B cell (primary cell): ENCODE data around the gene TMEM115. TPM values are rescaled to one million over a fixed set of nuclear protein-coding genes. Genes with fewer than 3 reads are reported as not detected.

ENCODE experiments used
- ATAC-seq: fragments of 200-7000 bp; cut with Tn5 transposase; one replicate; pipeline ENCODE4 v1.10.0; 2021; ENCODE audit warnings: low read depth, mild to moderate bottlenecking, moderate number of reproducible peaks, moderate library complexity
- CTCF ChIA-PET: fragments of 350-600 bp; sonication (Branson Sonifier 250); formaldehyde crosslinking; loops from one replicate; lab custom pipeline; 2021; ENCODE audit warnings: antibody characterized with exemption, inconsistent platforms; lab: Charles Lee
- POLR2A ChIA-PET: fragments of 350-600 bp; sonication (Branson Sonifier 250); formaldehyde crosslinking; loops from one replicate; lab custom pipeline; 2021; ENCODE audit warnings: antibody characterized with exemption; lab: Charles Lee
- DNase-seq: peaks from one replicate; pipeline ENCODE4 v3.0.0; 2013
- H2AFZ ChIP-seq: 2 replicates; pipeline ENCODE4 v1.6.1; 2012; ENCODE audit warnings: mild to moderate bottlenecking, low read depth, low read length; ENCODE audit not compliant: insufficient read depth, poor library complexity, severe bottlenecking
- H3K27ac ChIP-seq, 2 donors: 1 replicate in 1 of 2; 2 replicates in 1 of 2; pipeline ENCODE4 v1.5.1; 2012 to 2013; ENCODE audit warnings: low read length in 2 of 2, mild to moderate bottlenecking in 2 of 2, moderate library complexity in 1 of 2
- H3K27me3 ChIP-seq, 4 experiments: fragments of 200-600 bp in 1 of 4; sonication (generic) in 1 of 4; replicated peaks in 1 of 4; 1 replicate in 2 of 4; 2 replicates in 2 of 4; pipeline versions ENCODE4 v1.6.1 to v1.7.0; 2013 to 2016; ENCODE audit warnings: low read length in 3 of 4, mild to moderate bottlenecking in 2 of 4, mixed read lengths in 1 of 4, moderate library complexity in 1 of 4; ENCODE audit not compliant: insufficient read depth in 4 of 4, control insufficient read depth in 3 of 4; ENCODE audit errors: control extremely low read depth in 1 of 4
- H3K36me3 ChIP-seq, 2 experiments: replicated peaks in 1 of 2; 1 replicate in 1 of 2; 2 replicates in 1 of 2; pipeline versions ENCODE4 v1.6.1 to v1.7.1; 2013; ENCODE audit warnings: low read length in 1 of 2; ENCODE audit not compliant: insufficient read depth in 2 of 2, control insufficient read depth in 1 of 2; ENCODE audit errors: control extremely low read depth in 1 of 2, extremely low read depth in 1 of 2
- H3K4me1 ChIP-seq, 2 donors: fragments of 200-600 bp in 1 of 2; sonication (generic) in 1 of 2; 1 replicate in 1 of 2; 2 replicates in 1 of 2; pipeline versions ENCODE4 v1.5.1 to v1.6.1; 2013 to 2017; ENCODE audit warnings: low read length in 2 of 2; ENCODE audit not compliant: control insufficient read depth in 2 of 2, insufficient read depth in 2 of 2
- H3K4me2 ChIP-seq: replicated peaks from 2 replicates; pipeline ENCODE3; 2012; ENCODE audit warnings: mild to moderate bottlenecking, low read depth, low read length; ENCODE audit not compliant: poor library complexity, severe bottlenecking
- H3K4me3 ChIP-seq, 5 experiments: fragments of 200-600 bp in 1 of 5; sonication (generic) in 1 of 5; 1 replicate in 3 of 5; 2 replicates in 2 of 5; pipeline versions ENCODE4 v1.5.1 to v1.7.0; 2011 to 2016; ENCODE audit warnings: low read length in 4 of 5, mild to moderate bottlenecking in 4 of 5, low read depth in 2 of 5, control low read depth in 1 of 5, moderate library complexity in 1 of 5; ENCODE audit not compliant: insufficient read depth in 1 of 5; ENCODE audit errors: control extremely low read depth in 1 of 5, extremely low read depth in 1 of 5
- H3K79me2 ChIP-seq: fragments of 200-600 bp; sonication (generic); one replicate; pipeline ENCODE4 v1.6.0; 2016; ENCODE audit warnings: low read length; ENCODE audit not compliant: control insufficient read depth, insufficient read depth
- H3K9ac ChIP-seq: fragments of 200-600 bp; sonication (generic); 2 replicates; pipeline ENCODE4 v1.6.1; 2017; ENCODE audit warnings: mild to moderate bottlenecking, low read length, moderate library complexity
- H3K9me3 ChIP-seq, 3 donors: one replicate each; pipeline versions ENCODE4 v1.6.1 to v1.7.1; 2013; ENCODE audit warnings: low read length in 2 of 3; ENCODE audit not compliant: control insufficient read depth in 2 of 3, insufficient read depth in 1 of 3; ENCODE audit errors: control extremely low read depth in 1 of 3
- H4K20me1 ChIP-seq: 2 replicates; pipeline ENCODE4 v1.6.0; 2012; ENCODE audit warnings: mild to moderate bottlenecking, low read length; ENCODE audit not compliant: insufficient read depth, control insufficient read depth, poor library complexity, severe bottlenecking
- H3K27ac Mint-ChIP-seq: one replicate; pipeline ENCODE4 v1.8.0; 2021; ENCODE audit warnings: mixed read lengths
- H3K27me3 Mint-ChIP-seq: one replicate; pipeline ENCODE4 v1.8.0; 2021; ENCODE audit warnings: mixed read lengths
- H3K4me1 Mint-ChIP-seq: one replicate; pipeline ENCODE4 v1.8.0; 2021; ENCODE audit warnings: mixed read lengths
- H3K4me3 Mint-ChIP-seq: one replicate; pipeline ENCODE4 v1.8.0; 2021; ENCODE audit warnings: mixed read lengths
- H3K9me3 Mint-ChIP-seq: one replicate; pipeline ENCODE4 v1.8.0; 2022; ENCODE audit warnings: mixed read lengths; ENCODE audit not compliant: insufficient read depth
- EZH2 ChIP-seq: IDR thresholded peaks from 2 replicates; pipeline ENCODE4 v1.6.1; 2012; ENCODE audit warnings: borderline replicate concordance, low read depth, mild to moderate bottlenecking, moderate library complexity, low read length; ENCODE audit not compliant: insufficient read depth, poor library complexity, severe bottlenecking
- WGBS: methylation state at CpG from one replicate; pipeline ENCODE4 v1.1.5; 2013; ENCODE audit warnings: missing lambda C conversion rate; ENCODE audit not compliant: insufficient coverage; 5-methylcytosine and 5-hydroxymethylcytosine counted together
- intact Hi-C: fragments of 100-400 bp; cut with micrococcal nuclease; formaldehyde crosslinking; loops from one replicate; pipeline ENCODE4 v1.10.0; 2022
- polyA plus RNA-seq: library from polyadenylated mRNA; depleted of rRNA; stranded (reverse); fragments of >200 nt; gene quantifications from 2 replicates; pipeline ENCODE4 v1.2.3, GENCODE V29; 2012
- total RNA-seq, 2 donors: library from RNA; stranded (reverse); fragments of 120-200 nt in 1 of 2; gene quantifications; 1 replicate in 1 of 2; 2 replicates in 1 of 2; pipeline versions ENCODE4 v1.2.3 to v1.2.4, GENCODE V29; 2013 to 2022
- TF ChIP-seq, protein P1 (sequence below): fragments of 200-600 bp; IDR thresholded peaks from one replicate; pipeline ENCODE4 v1.8.0; 2022; ENCODE audit warnings: antibody characterized with exemption, mild to moderate bottlenecking

Gene TMEM115
- total and polyA plus RNA-seq, 2 donors (not counting 1 experiment from before 2014, with no cell fraction given) = 19.8 to 27.2 TPM

DNA sequence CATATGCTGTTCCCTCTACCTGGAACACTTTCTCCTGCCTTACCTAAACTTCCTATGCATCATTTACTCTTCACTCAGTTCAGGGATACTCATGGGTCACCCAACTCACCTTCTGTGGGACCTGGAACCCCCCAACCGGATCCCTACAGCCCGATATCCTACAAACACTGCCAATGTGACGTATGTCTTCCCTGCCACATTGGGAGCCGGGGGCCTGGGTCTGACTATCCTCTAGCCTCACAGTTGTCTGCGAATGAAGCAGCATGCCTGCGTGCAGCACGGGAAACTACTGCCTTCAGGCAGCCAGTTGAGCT is 9.2 kb downstream of the TMEM115 start:
- Mint-ChIP-seq H3K4me1 (peaks cover 52% of the 10 kb centered on the region), H3K27ac (peak overlapping the region; percentile 100), H3K4me3 (peak overlapping the region; percentile 99), H3K27me3 (no peaks in the 10 kb centered on the region), H3K9me3 (no peaks in the 10 kb centered on the region)
- ATAC-seq (no peak), DNase-seq (no peak)
- peak overlapping the region; percentile 94 for H2AFZ ChIP-seq
- H4K20me1 ChIP-seq = peaks cover 57% of the 10 kb centered on the region
- TF ChIP-seq, protein P1, sequence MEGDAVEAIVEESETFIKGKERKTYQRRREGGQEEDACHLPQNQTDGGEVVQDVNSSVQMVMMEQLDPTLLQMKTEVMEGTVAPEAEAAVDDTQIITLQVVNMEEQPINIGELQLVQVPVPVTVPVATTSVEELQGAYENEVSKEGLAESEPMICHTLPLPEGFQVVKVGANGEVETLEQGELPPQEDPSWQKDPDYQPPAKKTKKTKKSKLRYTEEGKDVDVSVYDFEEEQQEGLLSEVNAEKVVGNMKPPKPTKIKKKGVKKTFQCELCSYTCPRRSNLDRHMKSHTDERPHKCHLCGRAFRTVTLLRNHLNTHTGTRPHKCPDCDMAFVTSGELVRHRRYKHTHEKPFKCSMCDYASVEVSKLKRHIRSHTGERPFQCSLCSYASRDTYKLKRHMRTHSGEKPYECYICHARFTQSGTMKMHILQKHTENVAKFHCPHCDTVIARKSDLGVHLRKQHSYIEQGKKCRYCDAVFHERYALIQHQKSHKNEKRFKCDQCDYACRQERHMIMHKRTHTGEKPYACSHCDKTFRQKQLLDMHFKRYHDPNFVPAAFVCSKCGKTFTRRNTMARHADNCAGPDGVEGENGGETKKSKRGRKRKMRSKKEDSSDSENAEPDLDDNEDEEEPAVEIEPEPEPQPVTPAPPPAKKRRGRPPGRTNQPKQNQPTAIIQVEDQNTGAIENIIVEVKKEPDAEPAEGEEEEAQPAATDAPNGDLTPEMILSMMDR = no peak
- no peak for TF ChIP-seq EZH2
- ChIA-PET CTCF (interaction anchor here (0.7 to 5.3 kb wide), 12 partner anchors 10 to 303 kb away, joined by 3 to 104 read pairs (median 4); partner anchors contain the start of genes HEMK1, HYAL3, NAA80 and RASSF1), POLR2A (interaction anchor here (1.3 to 7.4 kb wide), 8 partner anchors 9 to 219 kb away, joined by 4 to 96 read pairs (median 9); partner anchors contain the start of genes C3orf18, HEMK1, HYAL3 and NAA80)
- peak overlapping the region; percentile 99 for H3K4me2 ChIP-seq
- no peaks in the 10 kb centered on the region for H3K27me3 ChIP-seq
- H3K4me3 ChIP-seq = peak overlapping the region; percentile 71 to 98 (median 91)
- peaks cover 0 to 48% of the 10 kb centered on the region in 2 experiments for H3K36me3 ChIP-seq
- peaks cover 31 to 47% of the 10 kb centered on the region in 2 donors for H3K4me1 ChIP-seq
- H3K27ac ChIP-seq = peak overlapping the region; percentile 85 to 93
- peaks cover 62% of the 10 kb centered on the region for H3K79me2 ChIP-seq
- WGBS = 15% methylated on average over 7 of the region's 7 CpGs
- intact Hi-C loops = loop anchor here (1.0 to 2.0 kb wide), 3 partner anchors 13 to 22 kb away; partner anchors contain the start of gene TUSC2
- peak overlapping the region; percentile 99 for H3K9ac ChIP-seq
- H3K9me3 ChIP-seq = no peaks in the 10 kb centered on the region

DNA sequence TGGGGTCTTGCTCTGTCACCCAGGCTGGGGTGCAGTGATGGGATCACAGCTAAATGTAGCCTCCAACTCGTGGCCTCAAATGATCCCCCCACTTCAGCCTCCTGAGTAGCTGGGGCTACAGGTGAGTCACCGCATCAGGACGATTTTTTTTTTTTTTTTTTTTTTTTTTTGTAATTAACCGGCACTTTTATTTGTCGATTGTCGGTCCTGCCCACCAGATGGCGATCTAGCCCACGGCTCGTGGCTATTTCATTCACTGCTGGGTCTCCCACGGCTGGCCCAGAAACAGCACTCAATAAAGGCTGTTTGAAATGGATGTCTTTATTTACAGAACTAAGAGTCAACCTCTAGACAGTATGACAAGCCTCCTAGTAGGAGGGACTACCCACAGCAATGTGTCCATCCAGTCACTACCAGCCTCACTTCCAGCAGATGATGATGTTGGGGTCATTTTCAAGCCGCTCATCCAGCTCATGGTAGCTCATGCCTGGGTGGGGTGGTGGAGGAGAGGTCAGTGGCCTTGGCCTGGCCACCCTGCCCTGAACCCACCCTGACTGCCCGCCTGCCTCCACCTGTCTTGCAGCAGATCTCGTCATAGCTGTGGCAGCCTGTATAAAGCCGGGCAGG is 12.0 kb downstream of the TMEM115 start:
- no peak overlapping the region for H3K4me3 ChIP-seq
- POLR2A ChIA-PET = interaction anchor here (0.5 to 1.2 kb wide), 4 partner anchors 8 to 72 kb away, joined by 3 to 6 read pairs (median 4); no protein-coding TSS in a partner anchor
- DNase-seq = peak; percentile 87
- H3K9me3 ChIP-seq = no peaks in the 10 kb centered on the region
- H4K20me1 ChIP-seq = peaks cover 32% of the 10 kb centered on the region
- Mint-ChIP-seq H3K9me3 (no peaks in the 10 kb centered on the region), H3K4me1 (peaks cover 54% of the 10 kb centered on the region), H3K27ac (peak overlapping the region; percentile 65), H3K27me3 (no peaks in the 10 kb centered on the region), H3K4me3 (no peak overlapping the region)
- ATAC-seq = peak; percentile 18
- H3K9ac ChIP-seq = no peak overlapping the region
- TF ChIP-seq, protein P1 = peak; percentile 72
- TF ChIP-seq EZH2 = no peak
- H3K4me1 ChIP-seq = peaks cover 32 to 50% of the 10 kb centered on the region in 2 donors
- H3K4me2 ChIP-seq = no peak overlapping the region
- intact Hi-C loops = loop anchor here (1.0 to 5.0 kb wide), 2 partner anchors 203 to 265 kb away; partner anchors contain the start of gene CISH
- no peaks in the 10 kb centered on the region for H3K27me3 ChIP-seq
- H3K79me2 ChIP-seq = peaks cover 50% of the 10 kb centered on the region
- H3K27ac ChIP-seq = peak overlapping the region in 1 of 2 donors; percentile 51
- peaks cover 0 to 22% of the 10 kb centered on the region in 2 experiments for H3K36me3 ChIP-seq
- CTCF ChIA-PET = interaction anchor here (0.6 to 5.3 kb wide), 22 partner anchors 10 to 928 kb away, joined by 3 to 104 read pairs (median 3); partner anchors contain the start of genes CISH, HEMK1, HYAL3 and IFRD2
- H2AFZ ChIP-seq = no peak overlapping the region
- WGBS = 98% methylated on average over 4 of the region's 14 CpGs
